Inflammatory macrophage (primary cell): ENCODE measurements around the gene ATP2C2.

ENCODE experiments used
- DNase-seq, 2 donors: peaks; one replicate each; pipeline ENCODE4 v3.0.0-alpha.2; 2020 to 2022

ATP2C2 gene

DNA sequence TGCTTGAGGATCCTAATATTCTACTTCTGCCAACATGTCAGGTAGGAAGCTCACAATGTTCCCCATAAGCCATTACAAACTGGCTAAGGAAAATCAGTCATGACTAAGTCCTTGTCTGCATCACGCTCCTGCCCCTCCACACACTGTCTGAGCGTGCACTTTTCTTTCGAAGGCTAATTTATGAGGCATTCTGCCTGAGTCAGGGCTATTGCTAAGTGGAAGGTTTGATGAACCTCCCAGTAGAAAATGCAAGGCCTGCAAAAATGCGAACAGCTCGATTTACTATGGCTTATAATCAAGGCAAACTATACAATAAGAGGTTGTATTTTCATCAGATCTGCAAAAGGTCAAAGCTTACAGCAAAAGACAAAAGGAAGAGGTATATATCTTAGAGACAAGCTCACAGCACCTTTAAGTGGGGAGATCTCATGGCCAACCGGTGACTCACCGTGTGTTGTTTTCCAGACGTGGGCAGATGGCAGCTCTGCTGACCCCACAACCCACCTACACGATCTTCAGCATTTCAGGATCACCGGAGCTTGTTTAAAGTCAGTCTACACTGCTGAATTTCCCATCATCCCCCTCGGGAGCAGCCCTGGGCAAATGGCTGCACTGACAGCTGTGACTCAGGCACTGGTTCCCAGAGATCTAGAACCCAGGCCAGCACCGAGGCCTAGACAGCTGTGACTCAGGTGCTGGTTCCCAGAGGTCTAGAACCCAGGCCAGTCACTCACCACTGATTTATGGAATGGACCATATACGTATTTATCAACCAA is 110.0 kb downstream of the ATP2C2 start:
- DNase-seq: peak in 1 of 2 donors; percentile 26

DNA sequence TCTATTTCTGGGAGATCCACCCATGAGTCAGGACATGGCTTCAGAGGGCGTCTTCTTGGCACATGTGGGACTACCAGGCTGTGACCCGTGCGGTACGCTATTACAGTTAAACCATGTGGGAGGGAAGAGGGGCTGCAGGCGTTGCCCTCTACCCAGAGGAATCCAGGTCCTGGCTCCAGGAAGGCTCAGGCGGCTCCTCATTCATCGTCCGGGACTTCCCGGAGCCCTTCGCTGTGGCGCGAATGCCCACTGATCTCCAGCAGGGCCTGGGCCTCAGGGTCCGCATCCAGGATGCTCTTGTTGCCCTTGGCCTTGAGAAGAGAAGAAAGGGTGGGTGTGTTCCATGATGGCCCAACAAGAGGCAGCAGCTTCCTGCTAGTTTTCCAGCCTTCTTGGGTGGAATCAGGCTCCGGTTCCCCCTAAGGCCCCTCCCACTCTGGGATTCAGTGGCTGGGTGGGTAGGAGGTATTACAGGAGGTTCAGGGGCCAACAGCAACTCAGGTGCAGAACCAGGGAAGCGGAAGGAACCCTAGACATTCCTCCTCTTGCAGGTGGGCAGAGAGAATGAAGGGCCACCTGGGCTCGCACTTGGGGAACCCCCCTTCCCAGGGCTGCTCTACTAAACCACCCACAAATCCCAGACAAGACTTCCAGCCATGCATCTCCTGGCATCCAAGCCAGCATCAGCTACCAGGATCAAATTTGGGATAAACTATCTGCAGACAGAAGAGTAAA is 111.5 kb downstream of the ATP2C2 start:
- no peak for DNase-seq

DNA sequence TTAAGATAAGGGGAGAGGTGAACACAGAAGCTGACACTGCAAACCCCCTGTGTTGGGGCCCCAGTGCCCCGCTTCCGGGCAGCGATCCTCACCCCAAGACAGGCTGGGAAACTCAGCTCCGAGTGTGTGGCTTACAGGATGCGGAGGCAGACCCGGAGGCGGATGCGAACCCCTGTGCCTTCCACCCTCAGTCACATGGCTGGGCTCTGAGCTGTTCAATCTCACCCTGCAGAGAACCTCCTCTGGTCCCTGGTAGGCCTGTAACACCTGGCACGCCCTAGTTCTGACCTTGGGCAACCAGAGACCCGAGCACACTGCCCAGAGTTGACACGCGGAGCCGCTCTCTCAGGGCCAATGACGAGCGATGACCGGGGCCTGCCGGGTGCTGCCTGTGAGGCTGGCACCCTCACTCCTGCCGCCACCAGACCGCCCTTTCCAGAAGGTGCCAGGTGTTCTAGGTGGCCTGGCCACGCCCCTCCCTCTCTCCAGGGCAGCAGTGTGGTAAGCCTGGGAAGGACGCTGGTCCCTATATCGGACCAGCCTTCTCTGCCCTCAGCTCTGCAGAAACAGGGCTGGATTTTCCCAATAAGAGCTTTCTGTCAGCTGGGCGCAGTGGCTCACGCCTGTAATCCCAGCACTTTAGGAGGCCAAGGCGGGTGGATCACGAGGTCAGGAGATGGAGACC is 112.9 kb downstream of the ATP2C2 start:
- DNase-seq: no peak

GRCh38 chr16:84482001-84482891 is 113.9 kb downstream of the ATP2C2 start:
- no peak for DNase-seq

DNA sequence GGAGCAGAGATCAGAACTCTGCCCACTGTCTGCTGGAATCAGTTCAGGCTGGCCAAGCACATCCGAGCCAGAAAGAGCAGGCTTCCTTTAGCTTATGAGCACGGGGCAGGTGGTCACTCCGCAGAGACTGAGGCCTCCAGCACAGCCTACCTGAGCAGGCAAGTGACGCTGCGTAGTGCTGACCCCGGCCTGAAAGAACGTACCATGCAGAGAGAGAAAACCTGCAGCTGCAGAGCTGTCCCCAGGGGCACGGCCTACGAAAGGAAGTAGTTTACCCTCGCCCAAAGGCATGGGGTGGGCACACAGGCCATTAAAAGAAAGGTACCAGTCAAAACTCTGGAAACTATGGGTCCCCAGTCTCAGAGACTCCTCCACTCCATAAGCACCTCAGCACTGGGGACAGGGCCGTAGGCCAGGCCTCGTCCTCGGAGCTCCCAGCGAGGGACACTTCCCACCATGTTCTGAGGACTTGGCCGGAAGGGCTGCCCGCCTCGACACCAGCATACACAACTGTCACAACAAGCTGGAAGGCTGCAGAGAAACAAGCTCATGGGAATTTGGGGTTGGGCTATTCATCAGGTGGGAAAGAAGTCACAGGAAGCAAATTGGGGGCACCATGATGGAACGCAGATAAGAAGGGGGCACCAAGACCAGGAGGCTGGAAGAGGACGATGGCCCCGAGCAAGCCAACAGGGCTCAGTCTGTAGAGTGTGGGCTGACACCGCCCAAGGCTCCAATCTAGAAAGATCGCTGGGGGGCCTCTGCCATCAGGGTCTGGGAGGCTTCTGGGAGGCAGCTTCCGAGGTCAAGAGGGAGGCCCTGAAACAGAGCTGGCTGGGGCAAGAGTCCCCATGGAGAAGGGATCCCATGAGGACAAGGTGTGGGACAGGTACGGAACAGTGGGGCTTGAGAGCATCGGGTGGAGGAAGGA is 114.9 kb downstream of the ATP2C2 start:
- no peak for DNase-seq

GRCh38 chr16:84483882-84484565 is 115.7 kb downstream of the ATP2C2 start:
- no peak for DNase-seq

DNA sequence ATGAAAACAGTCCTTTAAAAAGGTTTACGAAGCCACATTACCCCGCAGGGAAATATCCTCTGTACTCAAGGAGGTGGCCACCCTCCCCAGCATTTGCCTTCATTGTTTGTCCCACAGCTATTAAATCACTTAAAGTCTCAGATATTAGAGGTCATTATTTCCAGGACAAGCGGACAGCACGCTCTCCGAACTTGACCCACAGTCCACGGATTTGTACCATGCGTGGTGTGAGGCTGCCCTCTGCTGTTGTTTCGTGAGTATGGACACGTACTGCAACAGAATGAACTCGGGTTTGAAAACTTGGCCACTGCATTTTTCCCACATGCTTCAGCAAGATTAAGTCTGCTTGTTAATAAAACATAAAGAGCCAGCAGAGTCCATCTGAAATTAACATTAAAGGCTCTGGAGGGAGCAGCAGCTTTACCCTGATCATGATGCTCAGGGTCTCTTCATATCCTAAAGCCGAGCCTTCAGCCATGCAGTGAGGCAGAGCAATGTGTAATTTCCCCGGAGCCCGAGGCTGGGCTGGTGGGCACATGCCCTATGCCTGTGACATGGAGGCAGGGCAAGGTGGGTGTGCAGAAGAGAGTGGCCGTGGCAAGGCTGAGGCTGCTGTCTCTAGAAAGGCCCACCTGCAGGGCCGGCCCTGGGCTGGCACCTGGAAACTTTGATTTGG is 116.4 kb downstream of the ATP2C2 start:
- peak in 1 of 2 donors; percentile 44 for DNase-seq

DNA sequence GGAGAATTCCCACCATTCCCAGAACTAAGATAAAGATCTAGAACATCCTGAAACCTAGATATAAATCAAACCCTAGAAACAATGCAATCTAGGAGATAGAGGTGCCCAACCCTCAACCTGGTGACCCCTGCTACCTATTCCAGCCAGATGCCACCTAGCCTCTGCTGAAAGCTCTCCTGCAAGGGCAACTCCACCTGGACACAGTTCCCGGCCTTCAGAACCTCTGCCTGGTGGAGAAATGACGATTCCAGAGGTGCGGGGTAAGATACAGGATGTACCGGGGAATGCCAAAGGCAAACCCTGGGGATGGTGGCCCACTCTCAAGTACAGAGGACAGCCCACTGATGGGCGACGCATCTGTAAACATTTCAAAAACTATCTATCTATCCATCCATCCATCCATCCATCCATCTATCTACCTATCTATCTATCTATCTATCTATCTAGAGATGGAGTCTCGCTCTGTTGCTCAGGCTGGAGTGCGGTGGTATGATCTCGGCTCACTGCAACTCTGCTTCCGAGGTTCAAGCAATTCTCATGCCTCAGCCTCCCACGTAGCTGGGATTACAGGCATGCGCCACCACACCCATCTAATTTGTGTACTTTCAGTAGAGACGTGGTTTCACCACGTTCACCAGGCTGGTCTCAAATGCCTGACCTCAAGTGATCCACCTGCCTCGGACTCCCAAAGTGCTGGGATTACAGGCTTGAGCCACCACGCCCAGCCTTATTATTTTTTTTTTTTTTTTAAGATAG is 117.1 kb downstream of the ATP2C2 start:
- DNase-seq: no peak

DNA sequence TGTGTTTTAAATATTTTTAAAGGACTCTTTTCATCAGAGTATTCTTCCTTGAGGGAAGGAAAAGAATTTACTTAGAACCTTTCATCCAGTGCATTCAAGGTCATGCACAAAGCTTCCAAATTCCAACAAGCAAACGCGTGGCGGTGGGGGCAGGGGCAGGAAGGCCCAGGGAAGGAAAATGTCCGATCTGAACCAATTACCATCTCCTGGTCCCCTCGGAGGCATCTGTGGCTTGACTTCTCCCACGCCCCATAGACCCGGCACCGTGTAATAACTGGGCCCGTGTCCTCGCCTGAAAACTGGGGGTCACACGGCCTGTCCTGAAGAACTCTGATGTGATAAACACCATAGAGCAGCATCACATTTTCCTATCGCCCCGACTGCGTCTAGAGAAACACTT is 117.8 kb downstream of the ATP2C2 start:
- DNase-seq: no peak

- DNase-seq: no peak
Observed at GRCh38 chr16:84486551-84487235, 118.4 kb downstream of the ATP2C2 start.

DNA sequence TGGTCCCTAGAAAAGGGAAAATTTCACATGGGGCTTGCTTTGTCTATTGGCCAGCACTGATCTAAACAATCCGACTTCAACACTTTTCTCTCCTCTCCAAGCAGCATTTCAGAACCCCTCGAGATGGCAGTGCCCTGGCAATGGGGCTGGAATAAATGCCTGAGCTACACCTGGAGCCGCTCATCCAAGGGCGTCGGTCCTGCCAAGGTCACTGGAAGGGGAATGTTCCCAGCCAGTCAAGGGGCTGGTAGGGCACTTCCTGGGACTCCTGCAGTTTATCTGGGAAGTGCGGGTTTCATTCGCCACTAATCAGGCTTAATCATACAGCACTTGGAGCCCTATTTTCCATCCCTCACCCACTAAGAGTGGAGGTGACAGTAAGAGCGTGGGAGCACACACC is 119.0 kb downstream of the ATP2C2 start:
- no peak for DNase-seq

DNA sequence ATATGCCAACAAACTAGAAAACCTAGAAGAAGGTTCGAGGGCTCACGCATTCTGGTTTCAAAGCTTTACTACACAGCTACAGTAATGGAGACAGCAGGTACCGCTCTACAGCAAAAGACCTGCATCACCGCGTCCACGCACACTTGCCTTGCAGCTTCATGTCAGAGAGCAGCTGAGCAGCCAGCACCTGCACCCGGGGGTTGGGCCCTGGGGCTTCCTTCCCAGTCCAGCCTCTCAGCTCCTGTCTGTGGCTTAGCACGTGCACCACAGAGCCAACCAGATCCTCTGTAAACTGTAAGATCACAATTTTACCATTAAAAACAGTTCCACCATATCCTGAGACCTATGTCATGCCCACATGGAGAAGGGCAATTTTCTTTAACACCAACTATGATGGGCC is 120.8 kb downstream of the ATP2C2 start:
- no peak for DNase-seq

- DNase-seq: no peak
Observed at GRCh38 chr16:84495506-84495905, 127.2 kb downstream of the ATP2C2 start.

DNA sequence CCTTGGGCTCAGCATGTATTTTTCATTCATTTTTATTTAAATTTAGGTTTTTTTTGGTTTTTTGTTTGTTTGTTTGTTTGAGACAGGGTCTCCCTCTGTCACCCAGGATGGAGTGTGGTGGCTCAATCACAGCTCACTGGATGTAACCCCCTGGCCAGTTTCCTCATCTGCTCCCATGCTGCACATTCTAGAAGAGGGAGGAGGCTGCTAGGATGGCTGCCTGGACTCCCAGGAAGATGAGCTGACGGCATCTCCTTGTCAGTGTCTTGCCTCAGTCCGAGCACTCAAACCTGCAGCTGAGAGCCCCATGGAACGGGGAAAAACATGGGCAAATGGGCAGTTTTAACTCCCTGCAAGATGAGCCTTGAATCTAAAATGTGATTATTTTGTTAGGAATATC is 128.7 kb downstream of the ATP2C2 start:
- DNase-seq: no peak

- DNase-seq: no peak
Observed at GRCh38 chr16:84497418-84498222, 129.3 kb downstream of the ATP2C2 start.

GRCh38 chr16:84498223-84498610 is 129.9 kb downstream of the ATP2C2 start:
- no peak for DNase-seq

DNA sequence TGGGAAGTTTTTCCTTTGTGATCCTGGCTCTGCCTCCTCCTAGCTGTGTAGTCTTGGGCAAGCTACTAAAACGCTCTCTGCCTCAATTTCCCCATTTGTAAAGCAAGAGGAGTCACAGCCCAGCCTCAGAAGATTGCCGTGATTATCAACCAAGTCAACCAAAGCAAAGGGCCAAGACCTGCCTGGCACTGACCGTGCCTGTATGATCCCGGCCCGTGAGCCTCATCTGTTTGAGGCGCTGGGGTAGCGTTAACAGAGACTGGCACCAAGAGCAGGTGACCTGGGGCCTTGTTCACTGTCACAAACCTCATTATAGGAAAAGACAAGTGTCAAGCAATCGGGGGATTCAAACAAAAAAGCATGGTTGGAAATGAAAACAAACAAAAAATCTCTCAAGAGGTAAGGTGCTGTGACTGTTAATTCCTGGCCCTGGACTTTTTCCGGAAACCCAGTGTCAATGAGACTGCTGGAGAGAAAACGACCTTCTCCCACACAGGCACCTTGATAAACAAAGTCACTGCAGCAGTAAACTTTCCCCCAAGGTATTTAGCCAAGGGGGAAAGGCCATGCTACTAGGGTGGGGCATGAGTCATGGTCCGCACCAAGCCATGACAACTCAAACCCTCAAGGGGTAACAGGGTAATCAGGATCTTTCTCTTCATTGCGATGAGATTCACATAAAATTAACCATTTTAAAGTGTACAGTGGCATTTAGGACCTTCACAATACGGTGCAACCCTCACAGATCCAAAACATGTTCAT is 130.7 kb downstream of the ATP2C2 start:
- DNase-seq: no peak
